NCI-H82 treated with DMSO at 0.1 percent for 48 hours (cell line): ENCODE results near the gene RGL2.
"Not testable (repeated sequence)": the region's sequence is repeated elsewhere in the genome, so short reads cannot be mapped to it uniquely, and the experiment has no call there.

ENCODE experiments used
- DNase-seq: peaks from one replicate; lab custom pipeline; 2025; ENCODE audit not compliant: unreplicated experiment; lab: John Stamatoyannopoulos, UW

The RGL2 gene, protein sequence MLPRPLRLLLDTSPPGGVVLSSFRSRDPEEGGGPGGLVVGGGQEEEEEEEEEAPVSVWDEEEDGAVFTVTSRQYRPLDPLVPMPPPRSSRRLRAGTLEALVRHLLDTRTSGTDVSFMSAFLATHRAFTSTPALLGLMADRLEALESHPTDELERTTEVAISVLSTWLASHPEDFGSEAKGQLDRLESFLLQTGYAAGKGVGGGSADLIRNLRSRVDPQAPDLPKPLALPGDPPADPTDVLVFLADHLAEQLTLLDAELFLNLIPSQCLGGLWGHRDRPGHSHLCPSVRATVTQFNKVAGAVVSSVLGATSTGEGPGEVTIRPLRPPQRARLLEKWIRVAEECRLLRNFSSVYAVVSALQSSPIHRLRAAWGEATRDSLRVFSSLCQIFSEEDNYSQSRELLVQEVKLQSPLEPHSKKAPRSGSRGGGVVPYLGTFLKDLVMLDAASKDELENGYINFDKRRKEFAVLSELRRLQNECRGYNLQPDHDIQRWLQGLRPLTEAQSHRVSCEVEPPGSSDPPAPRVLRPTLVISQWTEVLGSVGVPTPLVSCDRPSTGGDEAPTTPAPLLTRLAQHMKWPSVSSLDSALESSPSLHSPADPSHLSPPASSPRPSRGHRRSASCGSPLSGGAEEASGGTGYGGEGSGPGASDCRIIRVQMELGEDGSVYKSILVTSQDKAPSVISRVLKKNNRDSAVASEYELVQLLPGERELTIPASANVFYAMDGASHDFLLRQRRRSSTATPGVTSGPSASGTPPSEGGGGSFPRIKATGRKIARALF

DNA sequence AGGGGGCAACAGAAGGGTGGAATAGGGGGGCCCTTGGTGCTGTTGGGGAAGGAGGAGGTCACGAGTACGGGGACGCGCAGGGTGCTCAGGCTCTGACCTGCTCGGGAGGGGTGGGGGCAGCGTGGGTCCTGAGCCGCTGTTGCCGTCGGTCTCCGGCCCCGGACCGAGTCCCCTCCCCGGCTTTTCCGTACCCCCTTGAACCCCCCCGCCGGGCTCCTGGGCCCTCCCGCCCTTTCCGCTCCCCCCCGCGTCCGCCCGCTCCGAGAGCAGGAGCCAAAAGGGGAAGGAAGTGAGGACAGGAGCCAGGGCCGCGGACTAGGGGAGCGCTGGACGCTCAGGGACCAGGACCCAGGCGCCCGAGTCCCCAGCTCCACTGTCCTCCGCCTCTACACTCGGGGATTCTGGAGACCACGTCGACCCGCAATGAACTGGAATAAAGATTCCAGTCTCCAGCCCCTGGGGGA is at the start of gene RGL2:
TSS of gene RGL2 (minus strand) at position 170 of the 464 bp plus-strand sequence. CDS start 332 bp downstream, outside the sequence.
- no peak for DNase-seq

DNA sequence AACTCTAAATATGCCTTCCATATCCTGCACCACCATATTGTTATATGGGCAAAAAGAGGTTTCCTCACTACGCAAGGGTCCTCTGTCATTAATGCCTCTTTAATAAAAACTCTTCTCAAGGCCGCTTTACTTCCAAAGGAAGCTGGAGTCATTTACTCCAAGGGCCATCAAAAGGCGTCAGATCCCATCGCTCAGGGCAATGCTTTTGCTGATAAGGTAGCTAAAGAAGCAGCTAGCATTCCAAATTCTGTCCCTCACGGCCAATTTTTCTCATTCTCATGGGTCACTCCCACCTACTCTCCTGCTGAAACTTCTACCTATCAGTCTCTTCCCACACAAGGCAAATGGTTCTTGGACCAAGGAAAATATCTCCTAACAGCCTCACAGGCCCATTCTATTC is 49.1 kb upstream of the RGL2 start:
- no peak for DNase-seq

DNA sequence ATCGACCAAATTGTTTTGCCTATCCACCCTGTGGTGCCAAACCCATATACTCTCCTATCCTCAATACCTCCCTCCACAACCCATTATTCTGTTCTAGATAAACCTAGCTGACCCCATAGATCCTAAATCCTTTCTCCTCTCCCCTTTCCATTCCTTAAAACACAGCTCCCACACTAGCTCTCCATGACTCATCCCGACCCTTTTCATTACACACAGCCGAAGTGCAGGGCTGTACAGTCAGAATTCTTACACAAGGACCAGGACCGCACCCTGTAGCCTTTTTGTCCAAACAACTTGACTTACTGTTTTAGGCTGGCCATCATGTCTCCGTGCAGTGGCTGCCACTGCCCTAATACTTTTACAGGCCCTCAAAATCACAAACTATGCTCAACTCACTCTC is 48.2 kb upstream of the RGL2 start:
- not testable (repeated sequence) for DNase-seq

DNA sequence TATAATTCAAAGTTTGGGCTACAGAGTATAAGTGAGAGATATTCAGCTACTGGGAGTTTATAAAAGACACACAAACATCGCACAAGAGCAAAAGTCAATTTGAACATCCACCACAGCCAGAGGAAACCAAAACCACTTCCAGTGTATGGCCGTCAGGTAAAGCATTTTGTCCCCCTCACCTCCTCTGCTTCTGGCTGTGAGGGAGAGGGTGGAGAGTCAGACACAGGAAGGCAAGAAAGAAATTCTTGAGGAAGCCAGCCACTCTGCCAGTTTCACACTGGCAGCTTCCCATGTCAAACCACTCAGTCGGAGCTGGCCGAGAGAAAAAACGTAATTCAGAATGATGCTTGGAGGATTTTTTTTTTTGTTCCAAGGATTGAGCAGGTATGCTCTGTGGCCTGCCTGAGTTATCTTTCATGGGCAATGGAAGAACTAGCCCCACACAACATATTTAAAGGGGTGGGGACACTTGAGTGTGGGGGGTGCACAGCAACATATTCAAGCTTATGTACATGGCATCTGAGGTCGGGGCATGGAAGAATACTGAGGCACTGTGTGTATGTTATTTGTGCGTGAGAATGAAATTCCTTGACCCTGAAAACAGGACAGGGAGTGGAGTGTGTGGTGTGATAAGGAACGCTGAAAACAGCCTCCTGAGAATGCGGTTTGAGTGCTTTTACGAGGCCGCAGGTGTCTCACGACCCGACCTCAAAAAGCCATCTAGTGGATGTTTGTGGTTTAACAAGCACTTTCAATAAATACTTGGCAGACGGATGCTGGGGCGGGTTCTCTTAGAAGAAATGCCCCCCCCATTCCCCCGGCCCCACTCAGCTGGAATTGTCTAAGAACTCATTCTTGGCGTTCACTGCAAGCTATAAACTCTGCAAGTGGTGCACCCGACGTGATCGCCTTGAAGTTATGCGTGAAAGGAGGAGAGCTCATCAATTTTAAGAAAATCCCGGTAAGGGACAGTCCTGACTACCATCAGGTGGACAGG is 46.3 kb upstream of the RGL2 start:
- peak; percentile 73 for DNase-seq

DNA sequence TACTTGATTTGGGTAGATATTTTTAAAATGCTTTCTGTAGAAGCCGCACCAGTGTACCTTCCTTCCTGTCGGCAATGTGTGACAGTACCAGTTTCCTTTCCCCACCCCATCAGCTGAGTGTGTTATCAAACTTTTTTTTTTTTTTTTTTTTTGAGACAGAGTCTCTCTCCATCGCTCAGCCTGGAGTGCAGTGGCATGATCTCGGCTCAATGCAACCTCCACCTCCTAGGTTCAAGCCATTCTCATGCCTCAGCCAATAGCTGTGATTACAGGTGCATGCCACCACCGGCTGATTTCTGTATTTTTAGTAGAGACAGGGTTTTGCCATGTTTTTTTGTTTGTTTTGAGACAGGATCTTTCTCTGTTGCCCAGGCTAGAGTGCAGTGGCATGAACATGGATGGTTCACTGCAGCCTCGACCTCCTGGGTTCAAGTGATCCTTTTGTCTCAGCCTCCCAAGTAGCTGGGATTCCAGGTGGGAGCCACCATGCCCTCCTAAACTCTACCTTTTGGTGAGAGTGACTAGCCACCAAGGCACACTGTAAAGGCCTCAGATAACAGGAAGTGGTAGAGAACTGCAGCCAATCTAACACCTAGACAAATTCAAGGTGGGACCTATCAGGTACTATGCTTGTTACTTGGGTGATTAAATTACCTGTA is 45.3 kb upstream of the RGL2 start:
- DNase-seq = no peak

DNA sequence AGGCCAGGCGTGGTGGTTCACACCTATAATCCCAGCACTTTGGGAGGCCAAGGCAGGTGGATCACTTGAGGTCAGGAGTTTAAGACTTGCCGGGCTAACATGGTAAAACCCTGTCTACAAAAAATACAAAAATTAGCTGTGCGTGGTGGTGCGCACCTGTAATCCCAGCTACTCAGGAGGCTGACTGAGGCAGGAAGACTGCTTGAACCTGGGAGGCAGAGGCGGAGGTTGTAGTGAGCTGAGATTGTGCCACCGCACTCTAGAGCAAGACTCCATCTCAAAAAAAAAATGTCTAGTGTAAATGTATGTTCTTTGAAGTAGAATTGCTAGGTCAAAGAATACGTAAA is 44.8 kb upstream of the RGL2 start:
- DNase-seq = not testable (repeated sequence)

DNA sequence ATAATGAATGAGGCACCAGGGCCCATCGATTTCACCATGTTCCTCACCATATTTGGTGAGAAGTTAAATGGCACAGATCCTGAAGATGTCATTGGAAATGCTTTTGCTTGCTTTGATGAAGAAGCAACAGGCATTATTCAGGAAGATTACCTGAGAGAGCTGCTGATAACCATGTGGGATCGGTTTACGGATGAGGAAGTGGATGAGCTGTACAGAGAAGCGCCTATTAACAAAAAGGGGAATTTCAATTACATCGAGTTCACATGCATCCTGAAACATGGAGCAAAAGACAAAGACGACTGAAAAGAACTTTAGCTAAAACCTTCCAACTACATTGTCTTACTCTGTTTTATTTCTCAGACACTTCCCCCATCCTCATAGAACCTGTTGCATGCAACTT is 40.5 kb upstream of the RGL2 start:
- DNase-seq = no peak

DNA sequence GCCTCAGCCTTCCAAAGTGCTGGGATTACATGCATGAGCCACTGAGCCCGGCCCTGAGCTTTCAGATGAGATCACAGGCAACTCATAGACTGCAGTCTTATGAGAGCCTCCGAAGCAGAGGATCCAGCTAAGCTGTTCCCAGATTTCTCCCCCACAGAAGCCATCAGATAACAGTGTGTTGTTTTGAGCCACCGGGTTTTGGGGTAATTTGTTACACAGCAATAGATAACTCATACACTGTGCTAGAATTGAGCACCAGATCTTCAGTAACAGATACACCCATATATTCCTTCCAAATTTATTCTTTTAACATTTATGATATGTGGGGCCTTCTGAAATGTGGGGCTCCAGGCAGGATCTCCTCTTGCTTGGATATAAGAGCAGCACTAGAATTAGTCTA is 37.8 kb upstream of the RGL2 start:
- DNase-seq = no peak

DNA sequence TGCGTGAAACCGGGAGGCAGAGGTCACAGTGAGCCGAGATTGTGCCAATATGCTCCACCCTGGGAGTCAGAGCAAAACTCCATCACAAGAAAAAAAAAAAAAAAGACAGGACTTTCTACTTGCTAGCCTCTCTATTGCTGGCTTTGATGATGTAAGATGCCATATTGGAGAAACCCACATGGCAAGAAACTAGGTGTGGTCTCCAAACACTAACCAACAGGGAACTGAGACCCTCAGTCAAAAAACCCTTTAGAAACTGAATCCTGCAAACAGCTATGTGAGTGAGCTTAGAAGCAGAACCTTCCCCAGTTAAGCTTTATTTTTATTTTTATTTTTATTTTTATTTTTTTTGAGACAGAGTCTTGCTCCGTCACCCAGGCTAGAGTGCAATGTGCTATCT is 37.2 kb upstream of the RGL2 start:
- no peak for DNase-seq

DNA sequence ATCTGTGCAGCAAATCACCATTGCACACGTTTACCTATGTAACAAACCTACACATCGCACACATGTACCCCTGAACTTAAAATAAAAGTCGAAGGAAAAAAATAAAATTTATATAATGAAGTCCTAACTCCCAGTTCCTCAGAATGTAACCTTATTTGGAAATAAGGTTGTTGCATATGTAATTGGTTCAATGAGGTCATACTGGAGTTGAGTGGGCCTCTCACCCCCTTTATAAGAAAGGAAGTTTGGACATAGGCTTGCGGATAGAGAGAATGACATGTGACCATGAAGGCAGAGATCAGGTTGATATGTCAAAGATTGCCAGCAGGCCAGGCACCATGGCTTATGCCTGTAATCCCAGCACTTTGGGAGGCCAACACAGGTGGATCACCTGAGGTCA is 34.9 kb upstream of the RGL2 start:
- no peak for DNase-seq

DNA sequence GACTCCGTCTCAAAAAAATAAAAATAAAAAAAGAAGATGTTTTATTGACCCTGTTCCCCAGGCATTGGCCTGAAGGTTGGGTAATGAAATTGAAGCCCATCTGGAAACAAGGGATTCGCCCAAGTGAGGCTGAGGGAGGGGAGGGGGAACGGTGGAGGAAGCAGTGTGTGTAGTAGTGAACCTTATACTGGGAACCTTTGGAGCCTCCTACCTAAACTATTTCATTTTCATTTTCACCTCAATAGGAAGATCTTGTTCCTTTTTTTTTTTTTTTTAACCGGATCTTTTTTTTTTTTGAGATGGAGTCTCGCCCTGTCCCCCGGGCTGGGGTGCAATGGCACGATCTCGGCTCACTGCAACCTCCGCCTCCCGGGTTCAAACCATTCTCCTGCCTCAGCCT is 32.0 kb upstream of the RGL2 start:
- no peak for DNase-seq

DNA sequence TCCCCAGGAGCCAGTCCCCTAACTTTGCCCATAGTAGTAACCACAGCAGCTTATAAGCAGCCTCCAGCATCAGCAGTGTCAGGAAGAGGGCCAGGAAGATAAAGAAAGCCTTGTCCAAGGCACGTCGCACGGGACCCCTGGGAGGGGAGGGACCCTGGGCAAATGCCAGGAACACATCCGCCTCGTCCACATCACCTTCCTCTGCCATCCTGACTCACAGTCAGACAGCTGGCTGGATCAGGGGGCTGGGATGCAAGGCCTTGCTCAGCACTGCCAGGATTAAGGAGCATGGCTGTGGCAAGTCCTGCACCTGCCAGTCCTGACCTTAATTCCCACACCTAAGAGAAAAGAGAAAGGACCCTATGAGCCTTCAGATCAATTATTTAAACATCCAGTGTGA is 30.3 kb upstream of the RGL2 start:
- no peak for DNase-seq

DNA sequence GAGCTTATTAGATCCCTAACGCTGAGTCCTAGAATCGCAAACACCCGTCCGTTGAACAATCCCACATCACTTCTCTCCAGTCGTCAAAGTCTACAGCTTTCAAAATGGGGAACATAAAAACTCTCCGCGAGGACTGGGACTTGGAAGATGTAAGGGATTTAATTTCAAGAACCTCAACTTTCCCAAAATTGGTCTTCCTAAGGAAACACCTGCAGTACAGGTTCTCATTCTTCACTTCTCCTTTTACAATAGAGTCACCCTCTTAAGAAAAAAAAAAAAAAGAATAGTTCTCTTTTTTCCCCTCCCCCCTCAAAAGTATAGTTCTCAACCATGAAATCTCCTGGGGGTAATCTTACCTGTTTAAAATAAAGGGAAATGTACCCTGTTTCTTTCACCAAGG is 25.4 kb upstream of the RGL2 start:
- no peak for DNase-seq

DNA sequence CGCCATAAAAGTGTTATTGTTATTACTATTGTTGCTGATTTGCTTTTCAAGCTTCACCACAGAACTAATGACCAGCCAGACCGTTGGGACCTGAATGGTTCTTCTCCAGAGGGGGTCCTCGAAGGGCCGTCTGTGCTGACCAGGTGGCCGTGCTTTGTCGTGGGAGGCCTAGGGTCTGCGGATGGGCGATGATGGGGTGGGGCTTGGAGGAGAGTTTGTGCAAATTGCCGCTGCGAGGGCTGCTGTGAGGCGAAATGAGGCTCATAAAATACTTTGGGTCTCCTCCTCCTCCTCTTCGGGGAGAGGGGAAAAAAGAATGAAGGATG is 24.8 kb upstream of the RGL2 start:
- DNase-seq = no peak

DNA sequence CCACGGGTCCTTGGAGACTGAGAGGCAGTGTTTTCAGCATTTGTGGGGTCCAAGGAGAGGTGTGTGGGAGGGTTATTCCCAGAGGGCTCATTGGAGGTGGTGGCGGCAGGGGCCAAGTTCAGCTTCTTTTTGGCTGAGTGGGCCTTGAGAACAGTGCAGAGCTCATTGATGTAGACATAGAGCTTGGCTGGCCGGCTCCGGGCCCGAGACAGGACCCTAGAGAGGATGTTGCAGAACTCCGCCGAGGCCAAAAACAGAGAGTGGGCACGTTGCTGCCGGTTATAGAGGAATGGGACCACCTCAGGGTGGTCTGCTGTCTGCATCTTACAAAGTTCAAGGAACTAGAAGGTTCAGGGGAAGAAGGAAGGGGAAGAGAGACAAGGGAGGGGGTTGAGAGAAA is 22.5 kb upstream of the RGL2 start:
- no peak for DNase-seq

DNA sequence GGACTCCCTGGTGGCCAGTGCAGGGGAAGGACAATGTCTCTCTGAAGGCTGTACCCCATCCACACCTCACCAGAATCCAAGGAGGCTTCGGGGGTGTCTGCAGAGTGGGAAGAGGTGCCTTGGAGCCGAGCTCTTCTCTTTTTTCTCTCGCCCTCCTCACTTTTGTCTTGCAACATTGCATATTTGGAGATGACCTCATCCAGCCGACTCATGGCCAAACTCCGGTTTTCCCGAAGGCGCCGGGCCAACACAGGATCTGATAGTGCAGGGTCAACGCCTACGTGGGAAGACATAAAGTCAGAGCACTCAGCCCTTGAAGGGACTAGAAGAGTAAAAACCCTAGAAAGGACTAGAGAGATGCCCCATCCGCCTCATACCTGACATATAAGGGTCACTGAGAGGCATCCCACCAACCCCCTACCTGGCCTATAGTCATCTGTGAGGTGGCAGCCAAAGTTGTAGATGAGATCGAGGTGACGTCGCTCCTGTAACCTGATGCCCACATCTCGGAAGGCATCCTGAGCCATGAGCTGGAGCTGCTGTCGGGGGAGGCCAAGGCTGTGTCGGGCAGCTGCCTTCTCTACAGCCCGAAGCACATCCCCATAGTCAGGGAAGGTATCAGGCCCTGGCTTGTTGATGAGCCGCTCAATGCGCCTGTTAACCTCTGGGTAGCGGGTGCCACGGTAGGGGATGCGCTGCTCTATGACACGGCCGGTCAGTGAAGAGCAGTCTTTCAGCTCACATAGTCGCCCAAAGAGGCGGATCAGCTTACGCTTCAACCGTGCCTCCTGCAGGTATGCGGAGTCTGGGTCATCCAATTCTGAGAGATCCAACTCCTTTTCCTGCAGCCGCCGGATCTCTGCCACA is 21.8 kb upstream of the RGL2 start:
- no peak for DNase-seq

DNA sequence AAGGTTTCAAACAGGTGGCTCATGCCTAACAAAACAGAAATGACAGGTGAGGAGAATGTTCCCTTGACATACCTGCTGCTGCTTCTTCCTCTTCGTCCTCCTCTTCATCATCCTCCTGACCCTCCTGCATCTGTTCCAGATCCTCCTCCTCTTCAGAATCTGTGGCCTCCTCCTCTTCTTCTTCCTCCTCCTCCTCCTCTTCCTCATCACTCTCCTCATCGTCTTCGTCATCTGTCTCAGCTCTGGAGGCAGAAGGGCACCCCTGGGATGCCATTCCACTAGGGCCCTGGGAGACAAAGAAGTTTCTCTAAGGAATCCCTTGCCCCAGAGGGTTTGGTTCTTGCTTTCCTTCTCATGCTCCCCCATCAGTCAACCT is 21.2 kb upstream of the RGL2 start:
- DNase-seq = no peak

DNA sequence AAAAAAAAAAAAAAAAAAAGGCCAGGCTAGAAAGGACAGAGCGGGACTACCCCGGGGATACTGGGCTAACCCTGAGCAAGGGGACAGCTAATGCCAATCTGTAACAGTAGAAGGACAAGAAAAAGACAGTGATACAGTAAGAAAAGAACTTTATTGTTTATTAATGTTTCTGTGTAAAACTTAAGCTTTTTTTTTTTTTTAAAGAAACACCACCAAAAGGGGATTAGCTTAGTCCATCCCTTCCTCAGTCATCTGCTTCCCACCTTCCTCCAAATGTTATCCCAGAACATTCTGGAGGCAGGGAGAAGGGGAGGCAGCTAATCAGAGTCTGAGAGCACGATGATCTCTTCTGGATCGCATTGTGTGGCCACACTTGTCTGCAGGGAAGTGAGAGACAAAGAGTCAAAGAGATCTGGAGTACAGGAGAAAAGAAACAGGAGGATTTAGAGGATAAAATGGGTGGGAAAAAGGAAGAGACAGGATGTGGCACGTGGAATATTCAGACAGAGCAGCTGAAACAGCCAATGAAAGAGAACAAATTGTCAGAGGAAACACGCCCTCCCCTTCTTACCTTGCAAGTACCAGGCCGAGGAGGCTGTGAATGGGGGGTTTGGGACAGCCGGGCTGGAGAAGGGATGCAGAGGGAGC is 19.8 kb upstream of the RGL2 start:
- no peak for DNase-seq

DNA sequence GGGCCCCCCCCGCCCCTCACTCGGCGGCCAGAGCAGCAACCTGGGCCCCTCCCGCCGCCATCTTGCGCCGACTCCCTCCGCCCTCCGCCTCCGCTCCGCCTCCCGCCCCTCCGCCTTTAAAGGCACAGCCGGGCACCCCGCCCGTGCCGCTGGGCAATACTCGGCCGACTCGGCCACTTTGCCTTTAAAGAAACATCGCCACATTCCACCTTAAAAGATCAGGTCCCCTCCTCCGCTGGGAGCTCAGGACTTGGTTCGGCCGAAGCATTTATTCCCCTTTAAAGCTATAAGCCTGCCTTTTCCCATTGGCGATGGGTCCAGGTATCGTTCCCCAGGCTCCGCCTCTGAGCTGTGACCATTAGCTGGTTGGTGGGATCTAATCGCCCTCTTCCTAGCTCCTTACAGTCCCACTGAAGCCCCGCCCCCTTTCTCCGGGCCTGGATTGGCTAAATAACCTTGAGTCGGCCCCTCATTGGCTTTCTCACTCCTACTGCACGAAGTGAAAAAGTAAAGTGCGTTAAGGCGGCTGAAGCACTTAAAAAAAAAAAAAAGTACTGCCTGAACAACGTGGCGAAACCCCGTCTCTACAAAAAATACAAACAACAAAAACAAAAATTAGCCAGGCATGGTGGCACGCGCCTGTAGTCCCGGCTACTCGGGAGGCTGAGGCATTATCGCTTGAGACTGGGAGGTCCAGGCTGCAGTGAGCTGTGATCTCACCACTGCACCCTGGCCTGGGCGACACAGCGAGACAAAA is 19.1 kb upstream of the RGL2 start, which contains the start of gene ZBTB22:
TSS of gene ZBTB22 (minus strand) at position 76 of the 757 bp plus-strand sequence. CDS start 828 bp downstream, outside the sequence.
- DNase-seq = peak; percentile 97
